ENCODE data around the gene GGCT.
A peak's percentile ranks its signal among the peaks of the same experiment; 100 is the strongest.
"Not testable (repeated sequence)": the region's sequence is repeated elsewhere in the genome, so short reads cannot be mapped to it uniquely, and the experiment has no call there.

The GGCT gene

DNA sequence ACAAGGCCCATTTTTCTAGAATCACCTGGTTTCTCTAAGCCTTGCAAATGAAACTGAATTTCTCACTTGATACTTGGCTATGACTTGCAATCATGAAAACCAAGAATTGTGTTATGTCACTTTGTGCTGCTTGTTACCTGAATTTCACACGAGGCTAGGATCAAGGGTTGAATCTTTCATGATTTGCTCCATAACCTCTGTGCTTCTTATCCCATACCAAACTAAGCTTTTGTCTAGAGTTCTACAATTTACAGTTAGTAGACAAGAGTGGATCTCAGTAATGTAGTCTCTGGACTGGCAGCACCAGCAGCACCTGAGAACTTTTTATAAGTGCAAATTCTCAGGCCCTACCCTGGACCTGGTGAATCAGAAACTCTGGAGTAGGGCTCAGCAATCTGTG lies 22.7 kb upstream of the GGCT start:
- not testable (repeated sequence) for DNase-seq; H3K4me3 Mint-ChIP-seq; H3K36me3 Mint-ChIP-seq (ENCODE audit: low read depth); ATAC-seq; H3K9me3 Mint-ChIP-seq; H3K27ac Mint-ChIP-seq; H3K4me1 Mint-ChIP-seq; H3K27me3 Mint-ChIP-seq

GRCh38 chr7:30526163-30526562 lies 21.5 kb upstream of the GGCT start:
- no peak for DNase-seq
- H3K27me3 Mint-ChIP-seq = no peaks in the 10 kb centered on the region
- peaks cover under 1% of the 10 kb centered on the region for H3K36me3 Mint-ChIP-seq (ENCODE audit: low read depth)

DNA sequence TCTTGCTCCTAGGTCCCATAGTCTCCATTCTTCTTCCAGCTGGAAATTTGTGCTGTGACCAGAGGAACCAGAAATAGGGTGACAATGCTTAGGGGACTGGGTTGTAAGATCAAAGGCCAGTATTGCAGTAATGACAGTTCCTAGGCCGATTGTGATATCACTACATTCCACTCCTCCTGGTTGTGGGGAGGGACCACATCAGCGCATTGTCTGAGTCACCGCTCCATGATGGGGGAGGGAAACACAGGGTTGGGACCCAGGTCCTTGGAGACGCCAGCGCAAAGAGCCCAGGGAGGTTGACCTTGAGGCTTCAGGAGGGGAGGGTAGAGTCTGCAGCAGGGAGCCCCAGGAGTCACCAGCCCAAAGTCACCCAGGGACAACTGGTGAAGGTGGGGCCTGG lies 20.8 kb upstream of the GGCT start:
- H3K36me3 Mint-ChIP-seq (ENCODE audit: low read depth) = no peaks in the 10 kb centered on the region
- no peaks in the 10 kb centered on the region for H3K9me3 Mint-ChIP-seq
- H3K4me1 Mint-ChIP-seq = peaks cover 2% of the 10 kb centered on the region
- no peaks in the 10 kb centered on the region for H3K27me3 Mint-ChIP-seq
- H3K4me3 Mint-ChIP-seq = no peak overlapping the region
- no peak for ATAC-seq
- no peak for DNase-seq
- no peak overlapping the region for H3K27ac Mint-ChIP-seq

More at GRCh38 chr7:30526163-30526562, 21.5 kb upstream of the GGCT start:
- H3K27ac Mint-ChIP-seq = no peak overlapping the region
- H3K4me3 Mint-ChIP-seq = no peak overlapping the region
- H3K4me1 Mint-ChIP-seq = no peaks in the 10 kb centered on the region
- H3K9me3 Mint-ChIP-seq = no peaks in the 10 kb centered on the region
- ATAC-seq = no peak

- H3K27ac Mint-ChIP-seq = no peak overlapping the region
- DNase-seq (no peak), ATAC-seq (no peak)
- H3K4me3 Mint-ChIP-seq = no peak overlapping the region
- no peaks in the 10 kb centered on the region for H3K27me3 Mint-ChIP-seq
- H3K36me3 Mint-ChIP-seq (ENCODE audit: low read depth) = no peaks in the 10 kb centered on the region
- no peaks in the 10 kb centered on the region for H3K9me3 Mint-ChIP-seq
- peaks cover 2% of the 10 kb centered on the region for H3K4me1 Mint-ChIP-seq
Measured at GRCh38 chr7:30524545-30524944, 19.9 kb upstream of the GGCT start.

DNA sequence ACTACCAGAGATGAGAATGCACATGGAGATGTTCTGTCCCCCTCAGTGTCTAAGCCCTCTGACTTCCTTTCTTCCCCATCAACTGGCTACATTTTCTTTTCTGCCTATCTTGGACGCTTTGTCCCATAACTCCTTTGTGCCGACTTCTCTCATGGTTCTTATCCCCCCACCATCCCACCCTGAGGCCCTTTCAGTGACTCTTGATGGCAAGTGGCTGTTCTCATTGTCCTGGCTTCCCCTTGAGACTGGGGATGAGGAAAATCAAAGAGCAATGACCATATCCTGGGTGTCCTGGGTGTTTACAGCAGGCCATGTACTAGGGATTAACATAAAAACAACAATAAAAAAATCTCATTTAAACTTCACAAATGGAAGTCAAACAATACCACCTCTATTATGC lies 18.8 kb upstream of the GGCT start:
- ATAC-seq = no peak
- DNase-seq = no peak
- Mint-ChIP-seq H3K27ac (no peak overlapping the region), H3K27me3 (no peaks in the 10 kb centered on the region), H3K4me1 (peaks cover 2% of the 10 kb centered on the region), H3K4me3 (no peak overlapping the region), H3K9me3 (no peaks in the 10 kb centered on the region), H3K36me3 (ENCODE audit: low read depth) (no peaks in the 10 kb centered on the region)

DNA sequence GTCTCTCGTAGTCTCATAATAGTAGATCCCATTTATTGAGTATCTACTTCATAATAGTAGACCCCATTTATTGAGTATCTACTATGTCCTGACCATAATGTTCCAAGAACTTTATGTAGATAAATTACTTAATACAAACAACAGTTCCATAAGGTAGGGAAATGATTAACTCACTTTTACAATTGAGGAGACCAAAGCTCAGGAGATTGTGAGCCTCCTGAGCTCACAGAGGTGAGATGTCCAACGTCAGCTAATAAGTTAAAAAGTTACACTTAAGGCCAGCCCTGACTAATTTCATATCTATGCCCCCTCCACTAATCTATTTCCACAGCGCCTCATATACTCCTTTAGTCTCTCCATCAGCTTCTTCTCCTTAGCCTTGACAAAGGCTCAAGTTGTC lies 17.5 kb upstream of the GGCT start:
- Mint-ChIP-seq H3K27ac (no peak overlapping the region), H3K27me3 (no peaks in the 10 kb centered on the region), H3K4me1 (peaks cover 2% of the 10 kb centered on the region), H3K9me3 (no peaks in the 10 kb centered on the region), H3K4me3 (no peak overlapping the region), H3K36me3 (ENCODE audit: low read depth) (no peaks in the 10 kb centered on the region)
- no peak for ATAC-seq
- no peak for DNase-seq

DNA sequence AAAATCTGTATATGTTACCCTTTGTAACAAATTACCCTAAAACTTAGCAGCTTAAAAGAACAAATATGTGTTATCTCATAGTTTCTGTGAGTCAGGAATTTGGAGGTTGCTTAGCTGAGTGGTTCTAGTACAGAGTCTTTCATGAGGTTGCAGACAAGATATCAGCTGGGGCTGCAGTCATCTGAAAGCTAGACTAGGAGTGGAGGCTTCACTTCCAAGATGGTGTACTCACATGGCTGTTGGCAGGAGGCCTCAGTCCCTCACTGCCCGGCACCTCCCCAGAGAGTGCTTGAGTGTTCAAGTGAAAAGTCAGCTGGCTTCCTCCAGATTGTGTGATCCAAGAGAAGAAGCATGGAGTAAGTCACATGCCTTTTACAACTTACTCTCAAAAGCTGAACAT lies 16.9 kb upstream of the GGCT start:
- H3K27me3 Mint-ChIP-seq = no peaks in the 10 kb centered on the region
- ATAC-seq (no peak), DNase-seq (no peak)
- H3K9me3 Mint-ChIP-seq = no peaks in the 10 kb centered on the region
- no peaks in the 10 kb centered on the region for H3K36me3 Mint-ChIP-seq (ENCODE audit: low read depth)
- H3K4me3 Mint-ChIP-seq = no peak overlapping the region
- H3K4me1 Mint-ChIP-seq = peaks cover 2% of the 10 kb centered on the region
- H3K27ac Mint-ChIP-seq = no peak overlapping the region

- DNase-seq = no peak
- H3K27ac Mint-ChIP-seq = no peak overlapping the region
- H3K9me3 Mint-ChIP-seq = no peaks in the 10 kb centered on the region
- H3K27me3 Mint-ChIP-seq = no peaks in the 10 kb centered on the region
- no peaks in the 10 kb centered on the region for H3K36me3 Mint-ChIP-seq (ENCODE audit: low read depth)
- H3K4me3 Mint-ChIP-seq = no peak overlapping the region
- no peak for ATAC-seq
- H3K4me1 Mint-ChIP-seq = peaks cover 2% of the 10 kb centered on the region
Measured at GRCh38 chr7:30519122-30519521, 14.5 kb upstream of the GGCT start.

- ATAC-seq (no peak), DNase-seq (no peak)
- H3K4me1 Mint-ChIP-seq = peaks cover 2% of the 10 kb centered on the region
- H3K27ac Mint-ChIP-seq = no peak overlapping the region
- no peaks in the 10 kb centered on the region for H3K36me3 Mint-ChIP-seq (ENCODE audit: low read depth)
- H3K27me3 Mint-ChIP-seq = no peaks in the 10 kb centered on the region
- H3K4me3 Mint-ChIP-seq = no peak overlapping the region
- no peaks in the 10 kb centered on the region for H3K9me3 Mint-ChIP-seq
Measured at GRCh38 chr7:30515761-30516160, 11.1 kb upstream of the GGCT start.

DNA sequence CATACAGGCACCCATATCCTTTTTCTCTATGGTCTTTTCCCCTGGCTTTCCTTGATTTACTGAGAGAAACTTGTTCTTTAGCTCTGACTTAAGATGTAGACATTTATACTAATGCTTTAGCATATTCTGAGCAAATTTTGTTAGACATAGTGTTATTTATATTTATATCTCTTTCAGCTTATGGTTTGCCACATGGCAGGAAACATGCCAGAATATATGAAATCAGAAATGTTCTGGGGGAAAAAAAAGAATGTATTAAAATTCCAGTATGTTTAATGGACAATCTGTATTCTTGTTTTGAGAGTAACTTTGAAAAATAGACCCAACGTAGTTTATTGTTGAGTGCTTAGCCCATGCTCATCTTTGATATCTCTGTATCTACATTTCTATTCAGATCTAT lies 10.1 kb upstream of the GGCT start:
- Mint-ChIP-seq H3K36me3 (ENCODE audit: low read depth) (no peaks in the 10 kb centered on the region), H3K27ac (no peak overlapping the region), H3K4me3 (no peak overlapping the region), H3K27me3 (no peaks in the 10 kb centered on the region), H3K9me3 (no peaks in the 10 kb centered on the region), H3K4me1 (no peaks in the 10 kb centered on the region)
- ATAC-seq (no peak), DNase-seq (no peak)

GRCh38 chr7:30514177-30514576 lies 9.5 kb upstream of the GGCT start:
- no peaks in the 10 kb centered on the region for H3K9me3 Mint-ChIP-seq
- no peaks in the 10 kb centered on the region for H3K36me3 Mint-ChIP-seq (ENCODE audit: low read depth)
- no peak overlapping the region for H3K4me3 Mint-ChIP-seq

GRCh38 chr7:30513762-30514161 lies 9.1 kb upstream of the GGCT start:
- no peaks in the 10 kb centered on the region for H3K27me3 Mint-ChIP-seq
- H3K27ac Mint-ChIP-seq = no peak overlapping the region
- ATAC-seq (no peak), DNase-seq (no peak)
- H3K4me3 Mint-ChIP-seq = no peak overlapping the region
- no peaks in the 10 kb centered on the region for H3K4me1 Mint-ChIP-seq
- no peaks in the 10 kb centered on the region for H3K36me3 Mint-ChIP-seq (ENCODE audit: low read depth)
- H3K9me3 Mint-ChIP-seq = no peaks in the 10 kb centered on the region

More at GRCh38 chr7:30514177-30514576, 9.5 kb upstream of the GGCT start:
- Mint-ChIP-seq H3K4me1 (no peaks in the 10 kb centered on the region), H3K27ac (no peak overlapping the region), H3K27me3 (no peaks in the 10 kb centered on the region)
- no peak for DNase-seq
- no peak for ATAC-seq

DNA sequence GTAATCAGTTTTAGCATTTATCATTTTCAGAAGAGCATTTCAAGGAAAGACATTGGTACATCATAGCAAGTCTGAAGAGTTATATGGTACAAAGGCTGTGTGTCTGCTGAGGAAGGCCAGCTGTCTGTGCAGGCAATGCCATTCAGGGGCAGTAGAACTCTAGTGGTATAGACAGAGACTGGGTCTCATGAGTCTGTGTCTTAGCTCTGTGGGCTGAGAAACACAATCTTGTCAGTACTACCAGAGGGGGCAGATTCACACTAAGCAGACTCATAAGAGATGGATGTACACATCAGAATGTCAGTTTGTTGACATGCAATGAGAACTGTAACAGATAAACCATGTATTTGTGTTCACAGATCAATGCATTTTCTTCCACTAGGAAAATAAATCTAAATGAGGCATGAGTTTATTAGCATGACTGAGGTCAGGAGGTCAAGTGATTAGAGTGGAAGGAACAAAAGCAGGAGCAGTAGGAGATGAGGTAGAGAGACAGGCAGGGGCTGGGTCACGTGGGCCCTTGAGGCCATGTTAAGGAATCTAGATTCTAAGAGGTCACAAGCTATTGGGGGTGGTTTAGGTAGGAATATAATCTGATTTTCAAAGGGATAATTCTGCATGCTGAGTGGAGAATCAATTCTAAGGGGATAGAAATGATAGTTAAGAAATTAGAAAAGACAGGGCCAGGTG lies 7.5 kb upstream of the GGCT start:
- no peaks in the 10 kb centered on the region for H3K9me3 Mint-ChIP-seq
- no peak overlapping the region for H3K27ac Mint-ChIP-seq
- H3K4me3 Mint-ChIP-seq = no peak overlapping the region
- ATAC-seq (no peak), DNase-seq (no peak)
- H3K4me1 Mint-ChIP-seq = no peaks in the 10 kb centered on the region
- no peaks in the 10 kb centered on the region for H3K36me3 Mint-ChIP-seq (ENCODE audit: low read depth)
- no peaks in the 10 kb centered on the region for H3K27me3 Mint-ChIP-seq

DNA sequence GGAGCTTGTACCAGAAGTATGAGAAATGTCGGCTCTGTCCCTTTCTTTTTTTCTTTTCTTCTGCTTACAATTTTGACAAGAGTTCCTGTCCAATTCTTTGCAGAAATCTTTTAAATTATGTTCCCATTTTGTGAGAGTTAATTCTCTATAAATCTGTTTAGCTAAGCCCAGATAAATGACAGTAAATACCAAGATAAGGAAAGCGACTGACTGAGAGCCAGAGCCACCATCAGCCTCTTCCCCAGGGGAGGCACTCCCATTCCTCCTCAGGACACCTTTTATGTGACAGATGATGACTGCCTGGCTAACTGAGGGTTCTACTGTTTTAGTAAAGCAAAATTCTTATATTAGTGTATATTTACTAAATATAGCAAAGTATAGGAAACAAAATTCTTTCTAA lies 6.9 kb upstream of the GGCT start:
- H3K27me3 Mint-ChIP-seq = no peaks in the 10 kb centered on the region
- no peak for ATAC-seq

DNA sequence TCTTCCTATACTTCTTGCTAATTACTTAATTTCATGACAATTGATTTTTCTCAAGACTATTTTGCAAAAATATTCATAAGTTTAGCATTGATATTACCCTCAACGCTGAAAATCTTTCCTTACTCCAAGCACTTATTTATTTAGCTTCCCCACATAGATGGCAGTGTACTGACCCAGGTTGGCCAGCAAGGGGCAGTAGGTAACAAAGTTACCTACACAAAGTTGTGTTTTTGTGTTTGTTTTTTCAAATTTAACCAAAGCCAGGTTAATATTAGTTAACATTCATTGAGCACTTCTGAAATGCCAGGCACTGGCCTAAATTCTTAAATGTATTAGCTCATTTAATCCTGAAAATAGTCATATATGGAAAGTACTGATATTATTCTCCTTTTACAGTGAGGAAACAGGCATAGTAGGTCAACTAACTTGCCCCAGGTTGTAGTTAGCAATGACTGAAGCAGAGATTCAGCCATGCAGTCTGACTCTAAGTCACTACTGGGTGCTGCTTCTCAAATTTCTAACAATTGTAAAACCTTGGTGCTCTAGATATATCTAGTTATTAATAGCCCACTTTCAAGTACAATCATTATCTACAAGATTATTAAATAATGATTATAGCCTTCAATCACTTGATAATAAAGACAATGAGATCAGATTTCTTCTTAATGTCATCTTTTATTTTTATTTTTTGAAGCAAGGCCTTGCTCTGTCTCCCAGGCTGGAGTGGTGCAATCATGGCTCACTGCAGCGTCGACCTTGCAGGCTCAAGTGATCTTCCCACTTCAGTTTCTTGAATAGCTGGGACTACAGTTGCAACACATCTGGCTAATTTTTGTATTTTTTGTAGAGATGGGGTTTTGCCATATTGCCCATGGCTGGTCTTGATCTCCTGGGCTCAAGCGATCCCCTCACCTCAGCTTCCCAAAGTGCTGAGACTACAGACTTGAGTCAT lies 5.8 kb upstream of the GGCT start:
- Mint-ChIP-seq H3K36me3 (ENCODE audit: low read depth) (no peaks in the 10 kb centered on the region), H3K4me1 (peaks cover 6% of the 10 kb centered on the region), H3K9me3 (no peaks in the 10 kb centered on the region), H3K4me3 (no peak overlapping the region), H3K27ac (no peak overlapping the region), H3K27me3 (no peaks in the 10 kb centered on the region)
- peak; percentile 20 for DNase-seq
- ATAC-seq = no peak

More for the DNA sequence above, 6.9 kb upstream of the GGCT start:
- H3K9me3 Mint-ChIP-seq = no peaks in the 10 kb centered on the region
- no peaks in the 10 kb centered on the region for H3K36me3 Mint-ChIP-seq (ENCODE audit: low read depth)
- no peaks in the 10 kb centered on the region for H3K4me1 Mint-ChIP-seq
- no peak for DNase-seq
- no peak overlapping the region for H3K4me3 Mint-ChIP-seq
- no peak overlapping the region for H3K27ac Mint-ChIP-seq
